A673 (cell line): Measurements from ENCODE around the gene NBPF8.
"Not testable (repeated sequence)": the region's sequence is repeated elsewhere in the genome, so short reads cannot be mapped to it uniquely, and the experiment has no call there.

ENCODE experiments used
- EZH2 ChIP-seq: fragments of 200-600 bp; sonication (generic); IDR thresholded peaks from 2 replicates; pipeline ENCODE4 v1.6.1; 2017; ENCODE audit warnings: borderline replicate concordance, low read depth, mild to moderate bottlenecking, mixed read lengths, antibody characterized with exemption, low read length; ENCODE audit not compliant: poor library complexity, severe bottlenecking
- TF ChIP-seq, protein P1 (sequence below): fragments of 300-800, 200-600 bp; sonication (generic); conservative IDR thresholded peaks from 2 replicates; pipeline ENCODE4 v1.5.1; 2017; ENCODE audit warnings: low read depth, mild to moderate bottlenecking, antibody characterized with exemption, low read length, moderate library complexity, mixed read lengths

DNA sequence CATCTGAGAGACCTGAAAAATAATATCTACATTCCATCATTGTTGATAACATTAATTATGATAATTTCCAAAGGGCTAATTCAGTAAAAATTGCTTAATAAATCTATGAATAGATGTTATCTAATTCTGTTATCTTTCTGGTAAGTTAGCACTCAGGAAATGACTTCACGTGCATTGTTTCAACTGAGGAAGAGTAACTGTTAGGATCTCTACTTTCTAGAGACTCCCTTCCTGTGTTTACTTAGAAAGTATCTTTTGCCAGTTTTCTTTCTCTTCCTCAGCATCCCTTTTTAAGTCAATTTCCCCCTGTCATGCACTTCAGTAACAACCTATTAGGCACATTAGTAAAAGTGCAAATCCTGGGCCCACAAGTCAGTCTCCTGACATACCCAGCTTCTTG is 9.5 kb upstream of the NBPF8 start:
- TF ChIP-seq, protein P1, sequence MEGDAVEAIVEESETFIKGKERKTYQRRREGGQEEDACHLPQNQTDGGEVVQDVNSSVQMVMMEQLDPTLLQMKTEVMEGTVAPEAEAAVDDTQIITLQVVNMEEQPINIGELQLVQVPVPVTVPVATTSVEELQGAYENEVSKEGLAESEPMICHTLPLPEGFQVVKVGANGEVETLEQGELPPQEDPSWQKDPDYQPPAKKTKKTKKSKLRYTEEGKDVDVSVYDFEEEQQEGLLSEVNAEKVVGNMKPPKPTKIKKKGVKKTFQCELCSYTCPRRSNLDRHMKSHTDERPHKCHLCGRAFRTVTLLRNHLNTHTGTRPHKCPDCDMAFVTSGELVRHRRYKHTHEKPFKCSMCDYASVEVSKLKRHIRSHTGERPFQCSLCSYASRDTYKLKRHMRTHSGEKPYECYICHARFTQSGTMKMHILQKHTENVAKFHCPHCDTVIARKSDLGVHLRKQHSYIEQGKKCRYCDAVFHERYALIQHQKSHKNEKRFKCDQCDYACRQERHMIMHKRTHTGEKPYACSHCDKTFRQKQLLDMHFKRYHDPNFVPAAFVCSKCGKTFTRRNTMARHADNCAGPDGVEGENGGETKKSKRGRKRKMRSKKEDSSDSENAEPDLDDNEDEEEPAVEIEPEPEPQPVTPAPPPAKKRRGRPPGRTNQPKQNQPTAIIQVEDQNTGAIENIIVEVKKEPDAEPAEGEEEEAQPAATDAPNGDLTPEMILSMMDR, result not testable (repeated sequence)
- not testable (repeated sequence) for TF ChIP-seq EZH2
